Psoas muscle (tissue), 8 donors: ENCODE measurements around the gene ADIG. TPM values are rescaled to one million over a fixed set of nuclear protein-coding genes. Genes with fewer than 3 reads are reported as not detected.

ENCODE experiments used
- ATAC-seq, 4 donors: fragments of 200-7000 bp; cut with Tn5 transposase; one replicate each; pipeline ENCODE4 v1.9.1; 2020; ENCODE audit warnings: moderate library complexity in 3 of 4, mild to moderate bottlenecking in 2 of 4
- DNase-seq, 2 donors: peaks; one replicate each; pipeline ENCODE4 v3.0.0-alpha.2; 2020
- H3K27ac ChIP-seq: fragments of 200-600 bp; one replicate; pipeline ENCODE4 v1.8.0; 2022
- H3K27me3 ChIP-seq, 3 donors: fragments of 200-600 bp in 1 of 3; one replicate each; pipeline versions ENCODE4 v1.6.1 to v1.8.0; 2013 to 2022; ENCODE audit warnings: low read length in 2 of 3, mild to moderate bottlenecking in 2 of 3, moderate library complexity in 1 of 3; ENCODE audit not compliant: insufficient read depth in 3 of 3
- H3K36me3 ChIP-seq, 2 donors: fragments of 200-600 bp in 1 of 2; one replicate each; pipeline versions ENCODE4 v1.6.1 to v1.8.0; 2013 to 2022; ENCODE audit warnings: low read depth in 1 of 2, mild to moderate bottlenecking in 1 of 2, moderate library complexity in 1 of 2; ENCODE audit not compliant: insufficient read depth in 1 of 2
- H3K4me1 ChIP-seq: fragments of 200-600 bp; one replicate; pipeline ENCODE4 v1.8.0; 2022
- H3K4me3 ChIP-seq: fragments of 200-600 bp; one replicate; pipeline ENCODE4 v1.8.0; 2022; ENCODE audit warnings: mild to moderate bottlenecking
- H3K9me3 ChIP-seq: fragments of 200-600 bp; one replicate; pipeline ENCODE4 v1.8.0; 2022
- CTCF ChIP-seq: fragments of 200-600 bp; IDR thresholded peaks from one replicate; pipeline ENCODE4 v1.8.0; 2022; ENCODE audit warnings: antibody characterized with exemption
- WGBS, 3 donors: extraction: QIAGEN DNeasy Blood & Tissue Kit; methylation state at CpG; one replicate each; pipeline versions ENCODE4 v1.1.6 to v1.1.7; 2013; 5-methylcytosine and 5-hydroxymethylcytosine counted together
- intact Hi-C, 2 donors: fragments of 100-400 bp; cut with DNase I; formaldehyde crosslinking; loops; one replicate each; pipeline versions ENCODE4 v1.11.0 to v1.14.2; 2022
- polyA plus RNA-seq, 3 donors: library from polyadenylated mRNA; stranded (reverse); fragments of 200-250 nt; gene quantifications; one replicate each; pipeline ENCODE4 v1.2.3, GENCODE V29; 2013
- total RNA-seq, 4 donors: library from RNA; stranded (reverse); fragmentation: NEBNext Ultra II Directional in 2 of 4; extraction: Animal tissue kit (Norgen Biotek cat#: 25700) in 2 of 4; gene quantifications; one replicate each; pipeline versions ENCODE4 v1.2.1 to v1.2.4, GENCODE V29; 2021 to 2023
- donor health status: healthy with polysubstance abuse.
- donor health status: DM: no; HTN: no; CAD: no; lungs with moderate emphysema.
- donor health status: Bipolar disorder and iron deficiency.
- donor health status: healthy.
- donor health status: DM: yes; HTN: yes; CAD: no.
- donor health status: DM: no; HTN: no; CAD: no.
- donor health status: DM: no; HTN: no; CAD: no.
- donor health status: DM: yes; HTN: yes; CAD: no.

ADIG gene
- total and polyA plus RNA-seq, 7 donors = not detected

DNA sequence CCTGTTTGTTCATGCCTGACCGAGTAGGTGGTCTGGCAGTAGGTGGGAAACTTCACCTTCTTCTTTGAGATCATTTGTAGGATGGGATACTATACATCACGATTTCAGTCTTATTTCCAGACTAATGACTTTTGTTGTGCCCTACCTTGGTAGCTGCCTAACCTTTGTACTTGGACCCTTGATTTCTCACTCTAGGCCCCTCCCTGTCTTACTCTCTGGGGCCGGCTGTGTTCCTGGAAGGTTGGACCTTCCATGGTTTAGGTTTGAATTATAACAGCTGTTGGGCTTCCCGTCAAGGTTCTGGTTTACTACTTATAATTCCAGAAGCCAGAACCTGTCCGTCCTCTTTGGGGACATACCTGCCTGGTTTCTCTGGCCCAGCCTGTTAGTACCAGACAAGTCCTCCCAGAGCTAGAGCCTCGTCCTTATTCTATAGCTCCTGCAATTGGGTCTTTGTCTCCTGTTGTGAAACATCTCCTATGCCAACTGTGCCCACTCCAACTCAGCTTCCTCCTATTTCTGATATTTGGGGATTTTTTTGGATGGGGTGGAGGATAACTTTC lies 14.9 kb upstream of the ADIG start:
- no peak for DNase-seq
- no peak for ATAC-seq
- peaks cover 16 to 98% of the 10 kb centered on the region in 2 donors for H3K36me3 ChIP-seq
- H3K4me1 ChIP-seq = no peaks in the 10 kb centered on the region
- H3K27ac ChIP-seq = no peak overlapping the region
- no peaks in the 10 kb centered on the region for H3K9me3 ChIP-seq
- intact Hi-C loops = loop anchor here in 1 of 2 donors (5.0 kb wide), 1 partner anchor 1201 kb away; no protein-coding TSS in a partner anchor
- TF ChIP-seq CTCF = no peak
- H3K4me3 ChIP-seq = no peak overlapping the region
- 69 to 80% (median 74%) methylated on average over 6 of the region's 6 CpGs for WGBS, 3 donors
- H3K27me3 ChIP-seq = no peaks in the 10 kb centered on the region

DNA sequence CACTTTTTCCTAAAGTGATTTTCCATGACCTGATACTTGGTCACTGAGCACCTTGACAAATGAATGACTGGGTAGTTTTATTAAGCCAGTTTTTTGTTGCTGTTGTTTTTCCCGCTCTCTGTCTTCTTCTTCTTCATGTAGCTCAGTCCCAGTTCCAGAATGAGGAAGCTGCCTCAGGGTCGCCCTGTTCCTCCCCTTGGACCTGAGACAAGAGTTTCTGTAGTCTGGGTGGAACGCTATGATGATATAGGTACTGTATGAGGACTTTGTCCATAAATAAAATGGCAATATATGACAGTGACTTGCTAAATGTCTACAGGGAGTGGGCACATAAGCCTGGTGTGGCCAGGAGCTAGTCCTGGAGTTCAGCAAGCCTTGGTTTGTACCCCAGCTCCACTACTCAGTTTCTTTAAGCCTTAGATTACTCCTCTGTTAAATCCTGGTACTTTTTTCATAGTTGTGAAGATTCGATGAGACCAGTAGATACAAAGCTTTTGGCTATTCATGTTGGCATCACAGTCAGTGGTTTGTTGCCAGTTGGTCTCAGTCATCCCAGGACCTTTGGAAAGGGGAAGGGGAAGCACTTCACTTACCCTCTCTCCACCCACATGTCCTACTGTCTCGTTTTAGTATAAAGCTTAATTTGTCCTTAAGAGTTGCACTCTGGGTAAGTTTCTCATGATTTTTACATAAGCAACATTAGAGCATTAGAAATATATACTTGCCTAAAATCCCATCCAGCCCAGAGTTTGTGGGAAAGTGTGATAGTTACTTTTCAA lies 11.1 kb upstream of the ADIG start:
- 63 to 68% (median 64%) methylated on average over 5 of the region's 5 CpGs for WGBS, 3 donors
- TF ChIP-seq CTCF = no peak
- intact Hi-C loops = loop anchor here in 1 of 2 donors (5.0 kb wide), 1 partner anchor 1197 kb away; no protein-coding TSS in a partner anchor
- Histone ChIP-seq H3K4me1 (no peaks in the 10 kb centered on the region), H3K27me3 (no peaks in the 10 kb centered on the region), H3K36me3 (peaks cover 13 to 88% of the 10 kb centered on the region in 2 donors), H3K4me3 (no peak overlapping the region), H3K9me3 (no peaks in the 10 kb centered on the region), H3K27ac (no peak overlapping the region)
- DNase-seq (no peak), ATAC-seq (no peak)

DNA sequence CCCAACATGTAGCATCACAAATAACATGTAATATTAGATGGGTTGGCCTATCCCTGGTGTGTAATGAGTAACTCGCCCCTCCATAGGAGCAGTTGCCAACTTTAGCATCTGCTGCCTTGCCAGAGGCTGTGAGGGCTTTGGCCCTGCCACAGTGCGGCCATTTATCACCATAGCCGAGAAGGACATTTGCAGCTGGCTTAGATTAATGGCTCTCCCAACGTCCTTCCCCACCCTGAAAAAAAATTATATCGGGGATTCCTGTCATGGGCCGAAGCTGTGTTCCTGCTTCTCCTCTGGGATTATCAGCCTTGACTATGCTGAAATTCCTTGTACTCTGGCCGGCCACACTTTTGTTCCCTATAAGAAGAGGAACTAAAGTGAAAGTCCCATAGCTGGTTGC lies 7.6 kb upstream of the ADIG start:
- no peak overlapping the region for H3K27ac ChIP-seq
- ATAC-seq = peak in 2 of 4 donors; percentile 42 to 51

DNA sequence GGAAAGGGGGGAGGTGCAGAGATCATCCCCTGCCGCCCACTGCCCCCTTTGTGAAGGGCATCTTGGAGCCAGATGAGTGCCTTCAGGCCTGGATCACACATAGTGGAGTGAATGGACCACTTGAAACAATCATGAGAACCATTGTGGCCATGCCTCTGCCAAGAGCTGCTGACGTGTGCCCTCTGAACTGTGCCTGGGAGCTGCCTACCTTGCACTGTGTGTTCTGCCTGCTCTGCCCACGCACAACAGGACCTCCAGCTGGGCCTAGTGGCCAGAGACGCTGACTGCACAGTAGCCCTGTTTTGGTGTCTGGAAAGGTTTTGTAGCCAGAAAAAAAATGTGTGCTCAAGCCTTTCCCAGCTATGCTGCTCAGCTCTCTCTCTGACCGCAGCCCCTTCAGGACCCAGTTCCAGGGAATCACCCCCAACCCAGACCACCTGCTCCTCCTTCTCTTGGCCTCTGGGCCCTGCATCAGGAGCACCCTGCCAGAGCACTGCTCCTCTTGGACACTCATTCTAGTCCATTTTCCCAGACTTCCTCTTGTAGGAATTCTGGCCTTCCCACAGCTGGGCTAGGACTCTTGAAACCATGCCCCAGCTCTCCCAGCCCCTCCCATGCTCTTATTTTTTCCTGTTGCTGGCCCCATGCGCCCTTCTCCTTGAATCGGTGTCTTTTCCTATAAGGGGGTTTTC lies 1.6 kb upstream of the ADIG start:
- Histone ChIP-seq H3K9me3 (no peaks in the 10 kb centered on the region), H3K36me3 (peaks cover 2 to 30% of the 10 kb centered on the region in 2 donors), H3K4me1 (no peaks in the 10 kb centered on the region), H3K27me3 (peaks cover 0 to under 1% (median 0%) of the 10 kb centered on the region in 3 donors), H3K4me3 (no peak overlapping the region), H3K27ac (no peak overlapping the region)
- no peak for TF ChIP-seq CTCF
- WGBS, 3 donors = 40 to 49% (median 45%) methylated on average over 7 of the region's 7 CpGs
- DNase-seq (no peak), ATAC-seq (peak in 1 of 4 donors; percentile 8)
- intact Hi-C loops = no loop called here

More for the DNA sequence above, 7.6 kb upstream of the ADIG start:
- Histone ChIP-seq H3K4me1 (no peaks in the 10 kb centered on the region), H3K9me3 (no peaks in the 10 kb centered on the region), H3K36me3 (peaks cover 9 to 77% of the 10 kb centered on the region in 2 donors), H3K4me3 (no peak overlapping the region), H3K27me3 (no peaks in the 10 kb centered on the region)
- intact Hi-C loops = no loop called here
- DNase-seq = no peak
- TF ChIP-seq CTCF = no peak
- 22 to 26% (median 25%) methylated on average over 7 of the region's 7 CpGs for WGBS, 3 donors
